Smooth muscle cell (in vitro differentiated cells): Measurements from ENCODE around the gene SWT1. TPM values are rescaled to one million over a fixed set of nuclear protein-coding genes. Genes with fewer than 3 reads are reported as not detected.

Source experiments
- DNase-seq: peaks from one replicate; lab custom pipeline; 2025; ENCODE audit not compliant: unreplicated experiment; lab: John Stamatoyannopoulos, UW
- H2AFZ ChIP-seq: fragments of 200-600 bp; sonication (generic); 2 replicates; pipeline ENCODE4 v1.6.0; 2016; ENCODE audit warnings: antibody characterized with exemption, low read depth, mild to moderate bottlenecking
- H3F3A ChIP-seq: fragments of 200-600 bp; sonication (generic); 2 replicates; pipeline ENCODE4 v1.6.0; 2017; ENCODE audit warnings: antibody characterized with exemption, low read depth
- H3K27ac ChIP-seq: fragments of 200-600 bp; sonication (generic); 2 replicates; pipeline ENCODE4 v1.5.1; 2016; ENCODE audit warnings: low read depth, mild to moderate bottlenecking
- H3K27me3 ChIP-seq: fragments of 200-600 bp; sonication (generic); 2 replicates; pipeline ENCODE4 v1.6.1; 2016; ENCODE audit warnings: low read depth, mild to moderate bottlenecking
- H3K36me3 ChIP-seq: fragments of 200-600 bp; sonication (generic); 2 replicates; pipeline ENCODE4 v1.5.1; 2016; ENCODE audit warnings: low read depth
- H3K4me1 ChIP-seq: fragments of 200-600 bp; sonication (generic); 2 replicates; pipeline ENCODE4 v1.5.1; 2016; ENCODE audit warnings: low read depth
- H3K4me2 ChIP-seq: fragments of 200-600 bp; sonication (generic); 2 replicates; pipeline ENCODE4 v1.6.0; 2016; ENCODE audit warnings: mild to moderate bottlenecking
- H3K4me3 ChIP-seq: fragments of 200-600 bp; sonication (generic); 2 replicates; pipeline ENCODE4 v1.5.1; 2016; ENCODE audit warnings: mild to moderate bottlenecking
- H3K79me2 ChIP-seq: fragments of 200-600 bp; sonication (generic); 2 replicates; pipeline ENCODE4 v1.6.0; 2016; ENCODE audit warnings: low read depth, mild to moderate bottlenecking
- H3K9ac ChIP-seq: fragments of 200-600 bp; sonication (generic); 2 replicates; pipeline ENCODE4 v1.6.0; 2016; ENCODE audit warnings: low read depth
- H3K9me3 ChIP-seq: fragments of 200-600 bp; sonication (generic); replicated peaks from 2 replicates; pipeline ENCODE4 v1.5.1; 2016; ENCODE audit warnings: low read depth
- H4K20me1 ChIP-seq: fragments of 200-600 bp; sonication (generic); 2 replicates; pipeline ENCODE4 v1.6.0; 2016; ENCODE audit warnings: low read depth
- WGBS: methylation state at CpG from one replicate; pipeline ENCODE4 v1.1.7; 2016; ENCODE audit warnings: low lambda C conversion rate; 5-methylcytosine and 5-hydroxymethylcytosine counted together
- polyA plus RNA-seq: library from polyadenylated mRNA; unstranded; fragments of >200 nt; fragmentation: Nextera tagmentation; extraction: Ambion mirVana; gene quantifications from 2 replicates; pipeline ENCODE4 v1.2.1, GENCODE V29; 2016
- total RNA-seq: library from RNA; depleted of rRNA; stranded (reverse); fragments of >200 nt; gene quantifications from 2 replicates; pipeline ENCODE4 v1.2.3, GENCODE V29; 2014
- TF ChIP-seq, protein P1 (sequence below): fragments of 200-600 bp; sonication (generic); IDR thresholded peaks from 2 replicates; pipeline ENCODE4 v1.5.1; 2017; ENCODE audit warnings: borderline replicate concordance, mild to moderate bottlenecking, antibody characterized with exemption; ENCODE audit not compliant: insufficient read depth, poor library complexity, severe bottlenecking

Gene SWT1
- total and polyA plus RNA-seq, 2 experiments from 2014 or later: 1.7 to 11.2 TPM

DNA sequence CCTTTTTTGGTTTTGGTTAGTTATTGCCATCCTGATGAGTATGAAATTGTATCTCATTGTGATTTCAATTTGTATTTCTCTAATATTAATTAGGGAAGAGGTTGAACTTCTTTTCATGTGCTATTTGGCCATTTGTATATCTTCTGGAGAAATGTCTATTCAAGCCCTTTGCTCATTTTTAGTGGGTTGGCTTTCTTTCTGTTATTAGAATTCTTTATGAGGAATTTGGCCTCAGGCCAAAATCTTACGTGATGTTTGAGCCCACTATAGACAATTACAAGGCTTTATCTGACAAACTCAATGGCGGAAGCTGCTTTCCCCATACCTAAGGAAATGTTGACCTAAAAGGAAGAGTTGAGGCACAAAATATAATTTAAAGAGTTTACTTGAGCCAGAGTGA, 127.1 kb downstream of the SWT1 start:
- no peak overlapping the region for H3K4me2 ChIP-seq
- H4K20me1 ChIP-seq: no peaks in the 10 kb centered on the region
- 36% methylated on average over 2 of the region's 2 CpGs for WGBS
- DNase-seq: no peak
- H3K4me1 ChIP-seq: no peaks in the 10 kb centered on the region
- H3K36me3 ChIP-seq: no peaks in the 10 kb centered on the region
- TF ChIP-seq, protein P1, sequence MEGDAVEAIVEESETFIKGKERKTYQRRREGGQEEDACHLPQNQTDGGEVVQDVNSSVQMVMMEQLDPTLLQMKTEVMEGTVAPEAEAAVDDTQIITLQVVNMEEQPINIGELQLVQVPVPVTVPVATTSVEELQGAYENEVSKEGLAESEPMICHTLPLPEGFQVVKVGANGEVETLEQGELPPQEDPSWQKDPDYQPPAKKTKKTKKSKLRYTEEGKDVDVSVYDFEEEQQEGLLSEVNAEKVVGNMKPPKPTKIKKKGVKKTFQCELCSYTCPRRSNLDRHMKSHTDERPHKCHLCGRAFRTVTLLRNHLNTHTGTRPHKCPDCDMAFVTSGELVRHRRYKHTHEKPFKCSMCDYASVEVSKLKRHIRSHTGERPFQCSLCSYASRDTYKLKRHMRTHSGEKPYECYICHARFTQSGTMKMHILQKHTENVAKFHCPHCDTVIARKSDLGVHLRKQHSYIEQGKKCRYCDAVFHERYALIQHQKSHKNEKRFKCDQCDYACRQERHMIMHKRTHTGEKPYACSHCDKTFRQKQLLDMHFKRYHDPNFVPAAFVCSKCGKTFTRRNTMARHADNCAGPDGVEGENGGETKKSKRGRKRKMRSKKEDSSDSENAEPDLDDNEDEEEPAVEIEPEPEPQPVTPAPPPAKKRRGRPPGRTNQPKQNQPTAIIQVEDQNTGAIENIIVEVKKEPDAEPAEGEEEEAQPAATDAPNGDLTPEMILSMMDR: no peak
- no peak overlapping the region for H3K4me3 ChIP-seq
- H3K9ac ChIP-seq: no peak overlapping the region
- H3K79me2 ChIP-seq: no peaks in the 10 kb centered on the region
- H3K9me3 ChIP-seq: no peaks in the 10 kb centered on the region
- H3F3A ChIP-seq: peaks cover 4% of the 10 kb centered on the region
- no peaks in the 10 kb centered on the region for H3K27me3 ChIP-seq
- H2AFZ ChIP-seq: no peak overlapping the region
- H3K27ac ChIP-seq: peak overlapping the region; percentile 37

DNA sequence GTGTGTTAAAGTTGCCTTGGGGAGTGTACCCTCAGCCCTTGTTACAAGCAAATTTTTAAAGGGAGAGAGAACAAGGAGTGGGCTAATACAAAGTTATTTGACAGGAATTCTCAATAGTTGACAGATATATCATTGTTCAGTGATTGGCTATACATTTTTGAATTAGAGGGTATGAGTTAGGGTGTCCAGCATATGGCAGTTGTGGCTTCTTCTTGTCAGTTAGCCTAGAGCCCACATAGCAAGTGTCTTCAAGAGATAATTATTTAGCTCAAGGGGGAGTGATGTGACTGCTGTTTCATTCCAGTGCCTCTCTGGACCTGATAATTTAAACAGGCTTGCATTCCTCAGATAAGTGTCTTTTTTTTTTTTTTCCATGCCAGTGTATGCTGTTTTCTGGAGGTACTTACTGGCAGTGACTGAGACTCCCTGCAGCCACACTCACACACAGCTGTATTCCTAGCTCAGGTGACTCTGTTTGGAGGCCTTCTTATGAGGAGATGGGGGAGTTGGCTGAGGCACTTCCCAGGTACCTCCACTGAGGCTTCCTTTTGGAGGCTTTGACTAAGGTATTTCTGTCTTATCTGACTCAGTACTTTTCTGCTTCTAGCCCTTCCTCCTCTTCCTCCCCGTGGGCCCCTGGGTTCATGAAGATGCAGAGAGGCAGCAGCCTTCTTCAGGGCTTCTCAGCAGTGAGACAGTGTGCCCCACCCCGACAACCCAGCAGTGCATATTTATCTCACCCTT, 127.7 kb downstream of the SWT1 start:
- no peak for DNase-seq
- H3K9me3 ChIP-seq: no peaks in the 10 kb centered on the region
- H3K4me1 ChIP-seq: no peaks in the 10 kb centered on the region
- peaks cover 4% of the 10 kb centered on the region for H3F3A ChIP-seq
- H3K4me3 ChIP-seq: no peak overlapping the region
- H3K36me3 ChIP-seq: no peaks in the 10 kb centered on the region
- no peaks in the 10 kb centered on the region for H3K79me2 ChIP-seq
- H3K27me3 ChIP-seq: no peaks in the 10 kb centered on the region
- WGBS: 40% methylated on average over 2 of the region's 2 CpGs
- no peak overlapping the region for H3K4me2 ChIP-seq
- peak overlapping the region; percentile 37 for H3K27ac ChIP-seq
- TF ChIP-seq, protein P1: no peak
- H2AFZ ChIP-seq: no peak overlapping the region
- no peak overlapping the region for H3K9ac ChIP-seq
- H4K20me1 ChIP-seq: no peaks in the 10 kb centered on the region

DNA sequence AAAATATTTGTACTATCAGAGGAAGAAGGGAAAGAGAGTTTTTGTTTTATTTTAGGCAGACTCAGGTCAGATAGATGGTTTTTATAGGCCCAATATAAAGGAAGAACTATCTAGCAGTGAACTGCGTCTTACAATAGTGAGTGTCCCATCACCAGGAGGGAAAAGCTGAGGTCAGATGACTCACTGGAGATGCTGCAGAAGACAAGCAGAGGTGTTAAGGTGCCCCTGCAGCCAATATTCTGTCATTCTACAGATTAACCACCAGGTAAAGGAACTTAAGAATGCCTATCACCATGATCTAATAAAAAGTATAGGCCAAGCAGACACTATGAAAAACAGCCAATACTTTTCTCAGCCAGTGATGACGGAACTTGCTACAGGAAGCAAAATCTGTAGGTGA, 130.5 kb downstream of the SWT1 start:
- H3K9ac ChIP-seq: no peak overlapping the region
- no peak for DNase-seq
- no peak overlapping the region for H2AFZ ChIP-seq
- peaks cover 4% of the 10 kb centered on the region for H3F3A ChIP-seq
- no peaks in the 10 kb centered on the region for H3K79me2 ChIP-seq
- H3K27me3 ChIP-seq: no peaks in the 10 kb centered on the region
- no peaks in the 10 kb centered on the region for H4K20me1 ChIP-seq
- no peak overlapping the region for H3K4me3 ChIP-seq
- 82% methylated on average over 2 of the region's 2 CpGs for WGBS
- H3K4me2 ChIP-seq: no peak overlapping the region
- TF ChIP-seq, protein P1: no peak
- no peaks in the 10 kb centered on the region for H3K9me3 ChIP-seq
- no peaks in the 10 kb centered on the region for H3K4me1 ChIP-seq
- H3K27ac ChIP-seq: no peak overlapping the region
- H3K36me3 ChIP-seq: no peaks in the 10 kb centered on the region

DNA sequence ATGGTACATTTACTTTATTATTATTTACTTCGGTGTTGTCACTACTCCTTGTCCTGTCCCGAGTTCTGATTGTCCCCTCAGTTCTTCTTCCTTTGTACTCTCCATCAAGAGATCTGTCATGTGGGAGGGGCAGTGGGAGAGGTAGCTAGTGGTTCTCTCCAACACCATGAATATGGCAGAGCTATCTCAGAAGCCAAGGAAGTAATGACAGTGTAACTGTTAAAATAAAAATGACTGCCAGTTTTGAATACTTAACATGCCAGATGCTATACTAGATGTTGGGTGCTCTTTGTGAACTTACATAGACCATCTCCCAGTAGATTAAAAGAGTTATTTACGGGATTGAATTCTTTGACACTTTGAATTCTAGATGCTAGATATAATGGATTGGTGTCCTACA, 131.5 kb downstream of the SWT1 start:
- Histone ChIP-seq H3F3A (peaks cover 4% of the 10 kb centered on the region), H3K9ac (no peak overlapping the region), H2AFZ (no peak overlapping the region), H3K4me1 (no peaks in the 10 kb centered on the region), H3K4me3 (no peak overlapping the region), H3K36me3 (no peaks in the 10 kb centered on the region), H3K27ac (no peak overlapping the region), H3K9me3 (no peaks in the 10 kb centered on the region), H4K20me1 (no peaks in the 10 kb centered on the region), H3K4me2 (no peak overlapping the region), H3K79me2 (no peaks in the 10 kb centered on the region), H3K27me3 (no peaks in the 10 kb centered on the region)
- 99% methylated on average over 3 of the region's 3 CpGs for WGBS
- TF ChIP-seq, protein P1: no peak
- DNase-seq: no peak
